GM12864 (cell line): ENCODE data around the gene SLC25A45.

Experiments used
- DNase-seq: peaks from one replicate; pipeline ENCODE4 v3.0.0-alpha.2; 2011; ENCODE audit warnings: low read depth
- H3K4me3 ChIP-seq: 2 replicates; pipeline ENCODE4 v1.5.1; 2011; ENCODE audit warnings: mild to moderate bottlenecking, low read depth, low read length, control low read depth
- CTCF ChIP-seq: IDR thresholded peaks from 2 replicates; pipeline ENCODE4 v1.5.1; 2011; ENCODE audit warnings: low read depth, mild to moderate bottlenecking, moderate library complexity, low read length, control low read depth, inconsistent platforms; ENCODE audit errors: missing control alignments

SLC25A45 gene

GRCh38 chr11:65423516-65424204, 41.2 kb upstream of the SLC25A45 start:
- H3K4me3 ChIP-seq = peak overlapping the region; percentile 97
- no peak for DNase-seq
- TF ChIP-seq CTCF = no peak

GRCh38 chr11:65422633-65423515, 40.4 kb upstream of the SLC25A45 start, which contains the start of gene NEAT1:
Gene NEAT1 (plus strand): TSS chr11:65422798.
- H3K4me3 ChIP-seq = peak within 1 kb of the TSS; percentile 97
- TF ChIP-seq CTCF = no peak
- peak; percentile 93 for DNase-seq

GRCh38 chr11:65421794-65422632, 39.6 kb upstream of the SLC25A45 start:
- peak; percentile 86 for DNase-seq
- peak overlapping the region; percentile 97 for H3K4me3 ChIP-seq
- no peak for TF ChIP-seq CTCF

GRCh38 chr11:65420979-65421793, 38.7 kb upstream of the SLC25A45 start:
- no peak for TF ChIP-seq CTCF
- no peak for DNase-seq
- peak overlapping the region; percentile 97 for H3K4me3 ChIP-seq

- no peak for TF ChIP-seq CTCF
- peak overlapping the region; percentile 97 for H3K4me3 ChIP-seq
These were observed 38.1 kb upstream of the SLC25A45 start for GRCh38 chr11:65420506-65420905.

More at GRCh38 chr11:65420506-65420905, 38.1 kb upstream of the SLC25A45 start:
- DNase-seq = no peak
